Stimulated activated CD8-positive, alpha-beta memory T cell treated with anti-CD3 and anti-CD28 coated beads, Interleukin-4, amount 100 ng/mL, for 1 hour (primary cell): Measurements from ENCODE around the gene NUDT14.

Source experiments
- DNase-seq, 2 donors: peaks; one replicate each; pipeline ENCODE4 v3.0.0-alpha.2; 2020; ENCODE audit warnings: low read depth in 2 of 2, low spot score in 1 of 2

NUDT14 gene

DNA sequence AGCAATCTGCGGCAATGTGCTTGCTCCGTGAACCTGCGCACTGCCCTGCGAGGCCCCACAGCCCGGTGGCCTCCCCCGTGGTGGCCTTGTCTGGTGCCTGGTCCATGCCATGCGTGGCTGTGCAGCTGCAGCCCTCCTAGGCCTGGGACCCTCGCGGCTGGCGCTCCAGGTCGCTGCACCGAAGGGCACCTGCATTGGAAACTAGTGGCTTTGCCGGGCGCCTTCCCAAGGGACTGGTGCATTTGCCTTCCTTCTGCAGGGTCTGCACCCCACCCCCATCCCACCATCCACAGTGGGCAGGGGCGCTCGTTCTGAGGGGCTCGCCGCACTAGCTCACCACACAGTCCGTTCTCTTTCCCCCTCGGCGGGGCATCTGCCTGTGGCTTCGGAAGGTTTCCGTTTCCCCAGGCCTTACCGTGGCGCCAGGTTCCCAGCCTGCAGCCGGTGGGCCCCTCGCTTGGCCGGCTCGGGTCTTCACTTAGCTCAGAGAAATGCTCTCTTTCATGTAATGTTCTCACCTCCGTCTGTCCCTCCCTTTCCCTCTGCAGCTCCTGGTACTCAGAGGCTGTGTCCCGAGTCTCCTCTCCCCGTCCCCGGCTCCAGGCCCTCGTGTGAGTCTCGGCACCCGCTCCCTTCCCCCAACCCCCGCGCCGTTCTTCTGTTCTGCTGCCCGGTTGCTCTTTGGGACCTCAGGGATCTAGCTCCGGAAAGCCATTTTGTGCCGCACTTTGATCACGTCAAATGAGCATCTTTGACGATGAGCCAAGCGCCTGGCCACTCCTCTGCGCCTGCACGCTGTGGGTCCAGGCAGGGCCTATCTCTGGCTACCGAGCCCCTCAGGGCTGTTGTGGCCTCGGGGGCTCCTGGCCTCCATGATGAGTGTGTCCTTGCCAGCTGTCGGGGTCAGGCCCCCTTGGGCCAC lies 44.5 kb downstream of the NUDT14 start:
- no peak for DNase-seq

DNA sequence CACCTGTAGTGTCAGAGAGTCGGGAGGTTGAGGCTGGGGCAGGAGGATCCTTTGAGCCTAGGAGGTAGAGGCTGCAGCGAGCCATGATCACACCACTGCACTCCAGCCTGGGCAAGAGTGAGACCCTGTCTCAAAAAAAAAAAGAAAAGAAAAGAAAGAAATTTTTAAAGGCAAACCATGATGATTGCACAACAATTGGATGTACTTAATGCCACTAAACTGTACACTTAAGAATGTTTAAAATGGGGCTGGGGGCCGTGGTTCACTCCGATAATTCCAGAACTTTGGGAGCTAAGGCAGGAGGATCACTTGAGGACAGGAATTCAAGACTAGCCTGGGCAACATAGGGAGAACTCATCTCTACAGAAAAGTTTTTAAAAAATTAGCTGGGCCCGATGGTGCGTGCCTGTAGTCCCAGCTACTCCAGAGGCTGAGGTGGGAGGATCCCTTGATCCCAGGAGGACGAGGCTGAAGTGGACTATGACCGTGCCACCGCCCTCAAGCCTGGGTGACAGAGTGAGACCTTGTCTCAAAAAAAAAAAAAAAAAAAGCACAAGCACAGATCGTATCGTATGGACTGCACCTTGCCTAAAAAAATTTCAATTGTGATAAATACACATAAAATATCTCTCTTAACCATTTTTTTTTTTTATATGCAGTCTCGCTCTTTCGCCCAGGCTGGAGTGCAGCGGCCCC lies 45.3 kb downstream of the NUDT14 start:
- DNase-seq = no peak

DNA sequence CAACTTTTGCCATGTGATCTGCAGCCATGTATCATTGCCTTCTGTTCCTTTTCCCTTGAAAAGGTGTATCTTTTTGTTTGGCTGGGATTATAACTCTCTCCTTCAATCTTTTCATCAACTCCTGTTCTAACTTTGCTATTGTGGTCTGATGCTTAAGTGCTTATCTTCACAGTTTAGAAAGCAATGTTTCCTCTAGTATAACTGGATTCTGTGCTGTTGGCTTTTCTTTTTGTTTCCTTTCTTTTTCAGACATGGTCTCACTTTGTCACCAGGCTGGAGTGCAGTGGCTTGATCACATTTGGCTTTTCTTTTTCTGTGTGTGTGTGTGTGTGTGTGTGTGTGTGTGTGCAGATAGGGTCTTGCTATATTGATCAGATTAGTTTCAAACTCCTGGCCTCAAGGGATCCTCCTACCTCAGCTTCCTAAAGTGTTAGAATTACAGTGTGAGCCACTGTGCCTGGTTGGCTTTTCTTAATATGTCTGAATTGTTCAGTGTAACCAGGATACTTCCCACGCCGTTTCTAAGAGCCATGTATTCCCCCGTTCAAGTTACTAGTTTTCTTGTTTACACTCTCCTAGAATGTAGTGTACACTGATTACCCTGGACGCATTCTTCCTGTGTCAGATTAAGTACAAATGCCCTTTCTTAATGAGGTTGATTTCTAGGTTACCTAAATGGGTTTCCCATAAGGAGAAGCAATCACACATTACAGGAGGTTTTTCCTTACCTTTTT lies 48.0 kb downstream of the NUDT14 start:
- DNase-seq = no peak

DNA sequence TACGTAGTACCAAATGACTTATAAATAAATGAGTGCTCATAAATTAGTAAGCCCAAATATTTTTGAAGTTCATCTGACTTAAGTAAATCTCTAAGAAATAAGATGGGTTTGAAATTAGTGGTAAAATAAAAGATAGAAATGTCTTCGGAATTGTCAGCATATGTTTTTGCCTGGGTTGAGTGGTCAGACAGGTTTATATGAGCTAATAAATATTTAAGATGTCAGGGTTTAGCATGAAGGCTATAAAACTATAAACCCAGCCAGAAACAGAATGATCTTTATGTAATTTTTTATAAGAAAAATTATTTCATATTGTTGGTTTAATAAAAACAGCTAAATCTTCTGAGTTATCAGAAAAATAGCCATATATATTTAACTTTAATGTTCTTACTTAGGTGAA lies 49.9 kb downstream of the NUDT14 start:
- no peak for DNase-seq

DNA sequence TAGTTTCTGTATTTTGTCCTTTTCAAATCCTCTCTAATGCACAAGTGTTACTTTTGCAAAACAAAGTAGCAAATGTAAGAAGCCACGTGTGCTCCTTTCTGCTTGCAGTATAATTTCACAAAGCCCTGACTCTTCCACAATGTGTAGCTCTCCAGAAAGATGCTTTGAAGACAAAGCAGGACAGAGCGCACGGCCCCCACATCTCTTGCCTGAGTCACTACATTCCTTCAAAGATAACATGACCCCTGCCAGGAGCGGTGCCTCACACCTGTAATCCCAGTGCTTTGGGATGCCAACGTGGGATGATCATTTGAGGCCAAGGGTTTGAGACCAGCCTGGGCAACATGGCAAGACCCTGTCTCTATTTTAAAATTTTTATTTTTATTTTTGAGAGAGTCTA lies 53.1 kb downstream of the NUDT14 start:
- no peak for DNase-seq

DNA sequence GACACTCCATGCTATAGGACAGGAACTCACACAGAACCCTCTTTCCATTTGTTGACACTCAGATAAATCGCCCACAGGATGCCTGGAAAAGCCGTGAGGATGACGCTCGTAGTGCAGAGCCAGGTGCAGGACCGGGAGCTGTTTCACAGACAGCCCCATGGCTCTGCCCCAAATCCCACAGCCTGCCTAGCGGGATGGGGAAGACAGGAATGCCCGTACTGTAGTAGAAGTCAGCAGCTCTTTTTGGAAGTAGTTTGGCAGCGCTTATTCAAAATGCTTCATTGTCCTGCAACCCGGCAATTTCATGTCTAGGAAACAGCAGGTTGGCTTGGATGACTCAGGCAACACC lies 54.2 kb downstream of the NUDT14 start:
- no peak for DNase-seq

DNA sequence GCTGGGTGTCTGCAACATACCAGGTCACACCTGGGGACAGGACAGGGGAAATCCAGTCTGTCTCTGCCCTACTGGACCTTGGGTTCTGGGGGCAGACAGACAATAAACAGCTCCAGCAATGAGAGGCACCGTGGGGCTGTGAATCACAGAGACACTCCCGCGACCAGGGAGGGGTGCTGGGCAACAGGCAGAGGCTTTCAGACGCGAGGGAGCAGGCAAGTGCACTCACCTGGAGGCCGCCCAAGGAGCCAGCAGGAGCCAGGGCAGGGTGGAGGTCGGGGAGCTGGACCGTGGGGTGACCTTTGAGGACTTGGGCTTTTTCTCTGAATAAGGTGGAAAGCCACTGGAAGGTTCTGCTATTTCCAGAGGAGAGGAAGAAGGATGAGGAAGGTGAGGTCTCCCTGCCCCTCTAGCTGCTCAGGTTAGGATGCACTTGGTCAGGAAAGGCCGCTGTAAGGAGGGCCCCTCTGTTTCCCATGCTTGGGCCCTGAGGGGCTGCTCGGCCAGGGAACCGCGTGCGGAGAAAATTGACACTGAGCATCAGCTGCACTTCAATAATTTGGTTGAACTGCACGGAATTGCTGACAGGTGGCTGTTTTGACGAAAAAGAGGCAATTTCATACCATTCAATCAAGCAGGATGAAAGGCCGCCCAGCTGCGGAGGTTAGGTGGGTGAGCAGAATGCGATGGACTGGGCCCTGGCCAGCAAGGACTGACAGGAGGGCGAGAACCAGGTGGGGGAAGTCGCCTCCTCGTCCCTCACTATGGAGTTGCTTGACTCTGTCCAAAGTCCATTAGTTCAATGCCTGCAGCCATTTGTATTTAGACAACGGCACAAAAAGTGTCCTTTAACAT lies 54.8 kb downstream of the NUDT14 start:
- DNase-seq = no peak

DNA sequence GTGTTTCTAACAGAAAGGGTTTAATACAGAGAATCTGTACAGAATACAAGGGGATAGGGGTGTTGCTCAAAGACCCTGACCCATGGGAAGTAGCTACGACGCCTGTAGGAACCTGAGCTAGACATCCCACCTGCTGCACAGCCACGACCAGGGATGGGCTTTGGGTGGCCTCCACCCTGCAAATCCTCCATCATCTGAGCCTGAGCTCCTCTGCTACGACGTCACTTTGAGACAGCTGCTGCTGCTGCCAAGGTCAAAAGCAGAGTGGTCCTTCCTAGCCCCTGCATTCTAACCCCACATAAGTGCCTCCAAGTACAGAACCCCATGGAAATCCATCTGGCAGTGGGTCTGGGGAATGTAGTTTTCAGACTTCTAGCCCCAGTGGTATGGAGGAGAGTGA lies 56.3 kb downstream of the NUDT14 start:
- no peak for DNase-seq

DNA sequence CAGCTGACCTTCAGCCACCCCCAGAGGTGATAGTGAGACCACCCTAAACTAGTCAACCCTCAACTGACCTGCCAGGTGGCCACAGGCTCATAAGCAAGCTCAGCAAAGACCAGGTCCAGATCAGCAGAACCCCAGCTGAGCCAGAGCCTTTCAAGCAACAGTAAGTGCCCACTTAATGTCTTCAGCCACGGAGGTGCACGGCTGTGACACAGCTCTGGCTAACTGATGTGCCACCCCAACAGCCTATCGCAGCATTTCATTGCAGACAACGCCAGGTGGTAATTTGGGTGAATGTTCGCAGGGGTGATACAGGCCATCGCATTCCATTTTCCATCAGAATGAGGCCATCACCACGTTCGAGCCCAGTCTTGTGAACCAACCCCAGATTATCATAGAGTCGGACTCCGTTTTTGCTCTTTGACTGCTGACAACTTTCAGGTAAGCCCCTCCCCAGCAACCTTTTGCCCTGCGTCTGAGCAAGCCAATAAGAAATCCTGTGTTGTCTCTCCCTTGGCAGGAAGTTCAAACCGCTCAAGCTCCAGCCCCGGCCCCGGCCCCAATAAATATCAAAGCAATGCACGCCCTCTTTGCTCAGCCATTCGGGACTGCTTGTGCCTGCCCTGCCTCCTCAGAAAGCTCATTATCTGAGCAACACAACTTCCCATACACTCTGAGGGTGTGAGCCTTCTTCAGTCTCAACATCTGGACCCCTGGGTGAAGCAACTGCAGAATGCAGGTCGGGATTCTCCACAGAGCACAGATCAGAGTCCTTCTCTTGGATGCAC lies 56.9 kb downstream of the NUDT14 start:
- no peak for DNase-seq

DNA sequence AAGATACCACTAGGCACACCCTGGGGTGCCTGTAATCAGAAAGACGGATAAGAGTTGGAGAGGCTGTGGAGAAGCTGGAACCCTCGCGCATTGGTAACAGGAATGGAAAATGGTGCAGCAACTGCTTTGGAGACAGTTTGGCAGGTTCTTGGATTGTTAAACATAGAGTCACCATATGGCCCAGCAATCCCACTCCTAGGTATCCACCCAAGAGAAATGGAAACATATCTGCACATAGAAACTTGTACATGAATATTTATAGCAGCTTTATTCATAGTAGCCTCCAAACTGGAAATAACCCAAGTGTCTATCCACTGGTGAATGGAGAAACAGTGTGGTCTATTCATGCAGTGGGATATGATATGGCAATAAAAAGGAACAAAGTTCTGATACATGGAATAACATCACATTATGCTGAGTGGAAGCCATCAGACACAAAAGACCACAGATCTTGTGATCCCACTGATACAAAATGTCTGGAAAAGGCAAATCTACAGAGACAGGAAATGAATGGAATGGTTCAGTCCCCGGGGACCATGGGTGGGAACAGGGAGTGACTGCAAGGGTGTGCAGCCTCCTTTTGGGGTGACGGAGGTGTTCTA lies 57.9 kb downstream of the NUDT14 start:
- no peak for DNase-seq
